Esophagus squamous epithelium (tissue), 4 donors: ENCODE measurements around the gene GAL.

ENCODE experiments used
- CTCF ChIP-seq, 6 experiments: fragments of 450-650 bp in 4 of 6; fragments of 200-600 bp in 2 of 6; sonication (generic) in 2 of 6; IDR thresholded peaks; one replicate each; pipeline ENCODE4 v1.5.1; 2016 to 2019; ENCODE audit warnings: antibody characterized with exemption in 6 of 6, mild to moderate bottlenecking in 4 of 6, moderate library complexity in 4 of 6
- POLR2A ChIP-seq, 4 donors: fragments of 450-650 bp; IDR thresholded peaks; one replicate each; pipeline ENCODE4 v1.6.1; 2017; ENCODE audit warnings: antibody characterized with exemption in 4 of 4, mild to moderate bottlenecking in 4 of 4, moderate library complexity in 3 of 4

GRCh38 chr11:68734111-68734510 is 49.8 kb downstream of the GAL start:
- TF ChIP-seq POLR2A (IDR thresholded peaks at IDR 0.05), result no peak
- TF ChIP-seq CTCF (IDR thresholded peaks at IDR 0.05), result no peak
